ENCODE measurements around the gene TGFBR3L.
"Not testable (repeated sequence)": the region's sequence is repeated elsewhere in the genome, so short reads cannot be mapped to it uniquely, and the experiment has no call there.

Gene TGFBR3L

GRCh38 chr19:7905268-7905667, 9.4 kb upstream of the TGFBR3L start:
- DNase-seq = no peak

GRCh38 chr19:7905859-7906258, 8.8 kb upstream of the TGFBR3L start:
- DNase-seq = no peak

GRCh38 chr19:7907122-7907521, 7.5 kb upstream of the TGFBR3L start:
- DNase-seq = no peak

GRCh38 chr19:7907544-7907943, 7.1 kb upstream of the TGFBR3L start:
- no peak for DNase-seq

GRCh38 chr19:7908078-7908699, 6.4 kb upstream of the TGFBR3L start:
- no peak for DNase-seq

- no peak for DNase-seq
Observed at GRCh38 chr19:7908742-7909461, 5.7 kb upstream of the TGFBR3L start.

- no peak for DNase-seq
Observed at GRCh38 chr19:7909471-7910067, 5.1 kb upstream of the TGFBR3L start.

GRCh38 chr19:7910321-7911161, 4.1 kb upstream of the TGFBR3L start:
- no peak for DNase-seq

- DNase-seq = no peak
Observed at GRCh38 chr19:7911508-7912143, 3.0 kb upstream of the TGFBR3L start.

GRCh38 chr19:7912144-7912696, 2.4 kb upstream of the TGFBR3L start:
- DNase-seq = no peak

GRCh38 chr19:7912697-7913564, 1.7 kb upstream of the TGFBR3L start:
- no peak for DNase-seq

GRCh38 chr19:7913652-7914051, 978 bp upstream of the TGFBR3L start:
- no peak for DNase-seq

- DNase-seq = no peak
Observed at GRCh38 chr19:7914099-7914498, 531 bp upstream of the TGFBR3L start.

GRCh38 chr19:7915250-7916102, 846 bp downstream of the TGFBR3L start:
- DNase-seq = no peak

- DNase-seq = peak; percentile 52 to 69
Observed at GRCh38 chr19:7916103-7916954, 1.7 kb downstream of the TGFBR3L start.

GRCh38 chr19:7916955-7917266, 2.3 kb downstream of the TGFBR3L start:
- no peak for DNase-seq

GRCh38 chr19:7917267-7918061, 2.8 kb downstream of the TGFBR3L start:
- DNase-seq = peak; percentile 57 to 67

- DNase-seq = not testable (repeated sequence)
Observed at GRCh38 chr19:7918062-7918614, 3.5 kb downstream of the TGFBR3L start.

Data from CD4-positive, alpha-beta T cell treated with Interferon alpha-2 for 1 hour (primary cell).